Activated T-cell treated with anti-CD3 and anti-CD28 coated beads, Interleukin-2, amount 50 U/mL, for 4 hours (primary cell): Measurements from ENCODE around the gene UCHL1. TPM values are rescaled to one million over a fixed set of nuclear protein-coding genes. Genes with fewer than 3 reads are reported as not detected.
"Not testable (repeated sequence)": the region's sequence is repeated elsewhere in the genome, so short reads cannot be mapped to it uniquely, and the experiment has no call there.

Source experiments
- ATAC-seq, 2 donors: fragments of 200-7000 bp; cut with Tn5 transposase; one replicate each; pipeline ENCODE4 v1.10.0; 2021
- DNase-seq: peaks from one replicate; pipeline ENCODE4 v3.0.0-alpha.2; 2020
- H3K27me3 Mint-ChIP-seq: one replicate; pipeline ENCODE4 v1.8.0; 2021; ENCODE audit warnings: low read depth, mixed read lengths
- H3K36me3 Mint-ChIP-seq: one replicate; pipeline ENCODE4 v1.8.0; 2022; ENCODE audit warnings: mixed read lengths; ENCODE audit not compliant: insufficient read depth
- H3K4me1 Mint-ChIP-seq: one replicate; pipeline ENCODE4 v1.8.0; 2021; ENCODE audit warnings: low read depth, mixed read lengths
- H3K4me3 Mint-ChIP-seq: one replicate; pipeline ENCODE4 v1.8.0; 2021; ENCODE audit warnings: mild to moderate bottlenecking, moderate library complexity, mixed read lengths
- H3K9me3 Mint-ChIP-seq: one replicate; pipeline ENCODE4 v1.8.0; 2021; ENCODE audit warnings: mixed read lengths
- total RNA-seq, 3 donors: library from RNA; stranded (reverse); gene quantifications; one replicate each; pipeline ENCODE4 v1.2.1, GENCODE V29; 2021

Gene UCHL1
- total RNA-seq, 3 donors from 2014 or later, result 2.9 to 9.3 (median 4.7) TPM

- Mint-ChIP-seq H3K27me3 (peaks cover 40% of the 10 kb centered on the region), H3K4me1 (peaks cover 9% of the 10 kb centered on the region), H3K4me3 (no peak overlapping the region), H3K9me3 (no peaks in the 10 kb centered on the region), H3K36me3 (peaks cover 2% of the 10 kb centered on the region)
- ATAC-seq, result no peak
- DNase-seq, result no peak
Observed at GRCh38 chr4:41260116-41260733, 3.5 kb downstream of the UCHL1 start.

GRCh38 chr4:41262198-41262597 is 5.5 kb downstream of the UCHL1 start:
- Mint-ChIP-seq H3K4me3 (no peak overlapping the region), H3K27me3 (peaks cover 26% of the 10 kb centered on the region), H3K4me1 (peaks cover 5% of the 10 kb centered on the region), H3K36me3 (no peaks in the 10 kb centered on the region), H3K9me3 (no peaks in the 10 kb centered on the region)
- ATAC-seq (no peak), DNase-seq (no peak)

GRCh38 chr4:41264212-41264611 is 7.5 kb downstream of the UCHL1 start:
- H3K27me3 Mint-ChIP-seq, result peaks cover 11% of the 10 kb centered on the region
- H3K4me1 Mint-ChIP-seq, result no peaks in the 10 kb centered on the region
- no peak for ATAC-seq
- no peaks in the 10 kb centered on the region for H3K36me3 Mint-ChIP-seq
- H3K4me3 Mint-ChIP-seq, result no peak overlapping the region
- H3K9me3 Mint-ChIP-seq, result no peaks in the 10 kb centered on the region
- DNase-seq, result no peak

GRCh38 chr4:41267997-41268396 is 11.3 kb downstream of the UCHL1 start:
- Mint-ChIP-seq H3K27me3 (no peaks in the 10 kb centered on the region), H3K4me3 (no peak overlapping the region), H3K9me3 (no peaks in the 10 kb centered on the region), H3K36me3 (no peaks in the 10 kb centered on the region), H3K4me1 (no peaks in the 10 kb centered on the region)
- DNase-seq (no peak), ATAC-seq (no peak)

GRCh38 chr4:41268721-41269517 is 12.2 kb downstream of the UCHL1 start:
- Mint-ChIP-seq H3K36me3 (no peaks in the 10 kb centered on the region), H3K4me1 (no peaks in the 10 kb centered on the region), H3K4me3 (no peak overlapping the region), H3K9me3 (no peaks in the 10 kb centered on the region), H3K27me3 (no peaks in the 10 kb centered on the region)
- DNase-seq, result no peak
- no peak for ATAC-seq

GRCh38 chr4:41269682-41270081 is 13.0 kb downstream of the UCHL1 start:
- Mint-ChIP-seq H3K9me3 (no peaks in the 10 kb centered on the region), H3K4me3 (no peak overlapping the region), H3K27me3 (no peaks in the 10 kb centered on the region), H3K4me1 (no peaks in the 10 kb centered on the region), H3K36me3 (no peaks in the 10 kb centered on the region)
- no peak for DNase-seq
- ATAC-seq, result no peak

- not testable (repeated sequence) for H3K4me3 Mint-ChIP-seq, ATAC-seq, DNase-seq, H3K9me3 Mint-ChIP-seq, H3K36me3 Mint-ChIP-seq, H3K4me1 Mint-ChIP-seq
- peaks cover 16% of the 10 kb centered on the region for H3K27me3 Mint-ChIP-seq
Observed at GRCh38 chr4:41275931-41276330, 19.2 kb downstream of the UCHL1 start.

- ATAC-seq (no peak), DNase-seq (no peak)
- no peaks in the 10 kb centered on the region for H3K4me1 Mint-ChIP-seq
- H3K9me3 Mint-ChIP-seq, result no peaks in the 10 kb centered on the region
- H3K4me3 Mint-ChIP-seq, result no peak overlapping the region
- H3K36me3 Mint-ChIP-seq, result no peaks in the 10 kb centered on the region
- peaks cover 16% of the 10 kb centered on the region for H3K27me3 Mint-ChIP-seq
Observed at GRCh38 chr4:41280010-41280409, 23.3 kb downstream of the UCHL1 start.

GRCh38 chr4:41281038-41281634 is 24.4 kb downstream of the UCHL1 start:
- peaks cover 16% of the 10 kb centered on the region for H3K27me3 Mint-ChIP-seq
- ATAC-seq, result peak; percentile 80 to 89
- H3K4me1 Mint-ChIP-seq, result no peaks in the 10 kb centered on the region
- H3K9me3 Mint-ChIP-seq, result no peaks in the 10 kb centered on the region
- no peak overlapping the region for H3K4me3 Mint-ChIP-seq
- no peaks in the 10 kb centered on the region for H3K36me3 Mint-ChIP-seq
- DNase-seq, result no peak

- ATAC-seq, result no peak
Observed at GRCh38 chr4:41282366-41282765, 25.6 kb downstream of the UCHL1 start.

GRCh38 chr4:41285202-41285863 is 28.6 kb downstream of the UCHL1 start:
- DNase-seq, result no peak
- H3K4me3 Mint-ChIP-seq, result no peak overlapping the region
- no peaks in the 10 kb centered on the region for H3K36me3 Mint-ChIP-seq
- no peaks in the 10 kb centered on the region for H3K4me1 Mint-ChIP-seq
- H3K9me3 Mint-ChIP-seq, result no peaks in the 10 kb centered on the region
- H3K27me3 Mint-ChIP-seq, result peaks cover 5% of the 10 kb centered on the region
- ATAC-seq, result no peak

More at GRCh38 chr4:41282366-41282765, 25.6 kb downstream of the UCHL1 start:
- no peak overlapping the region for H3K4me3 Mint-ChIP-seq
- H3K9me3 Mint-ChIP-seq, result no peaks in the 10 kb centered on the region
- H3K4me1 Mint-ChIP-seq, result no peaks in the 10 kb centered on the region
- peaks cover 16% of the 10 kb centered on the region for H3K27me3 Mint-ChIP-seq
- DNase-seq, result no peak
- no peaks in the 10 kb centered on the region for H3K36me3 Mint-ChIP-seq

- Mint-ChIP-seq H3K27me3 (no peaks in the 10 kb centered on the region), H3K4me3 (no peak overlapping the region), H3K9me3 (no peaks in the 10 kb centered on the region), H3K36me3 (no peaks in the 10 kb centered on the region), H3K4me1 (no peaks in the 10 kb centered on the region)
- ATAC-seq, result no peak
- DNase-seq, result no peak
Observed at GRCh38 chr4:41285864-41286235, 29.1 kb downstream of the UCHL1 start.

- no peaks in the 10 kb centered on the region for H3K36me3 Mint-ChIP-seq
- no peak for ATAC-seq
- no peaks in the 10 kb centered on the region for H3K4me1 Mint-ChIP-seq
- no peaks in the 10 kb centered on the region for H3K9me3 Mint-ChIP-seq
- no peaks in the 10 kb centered on the region for H3K27me3 Mint-ChIP-seq
- H3K4me3 Mint-ChIP-seq, result no peak overlapping the region
- DNase-seq, result no peak
Observed at GRCh38 chr4:41287005-41287404, 30.3 kb downstream of the UCHL1 start.

- DNase-seq (no peak), ATAC-seq (no peak)
- Mint-ChIP-seq H3K4me1 (no peaks in the 10 kb centered on the region), H3K27me3 (no peaks in the 10 kb centered on the region), H3K4me3 (no peak overlapping the region), H3K9me3 (no peaks in the 10 kb centered on the region), H3K36me3 (no peaks in the 10 kb centered on the region)
Observed at GRCh38 chr4:41287852-41288251, 31.1 kb downstream of the UCHL1 start.
